SK-N-MC (cell line): Measurements from ENCODE around the gene PRPH2.

Source experiments
- EZH2 ChIP-seq: fragments of 200-600 bp; sonication (generic); IDR thresholded peaks from one replicate; pipeline ENCODE4 v1.6.1; 2017; ENCODE audit warnings: antibody characterized with exemption
- POLR2AphosphoS5 ChIP-seq: IDR thresholded peaks from 2 replicates; pipeline ENCODE4 v1.6.1; 2012; ENCODE audit warnings: mild to moderate bottlenecking, low read depth, low read length, borderline replicate concordance

DNA sequence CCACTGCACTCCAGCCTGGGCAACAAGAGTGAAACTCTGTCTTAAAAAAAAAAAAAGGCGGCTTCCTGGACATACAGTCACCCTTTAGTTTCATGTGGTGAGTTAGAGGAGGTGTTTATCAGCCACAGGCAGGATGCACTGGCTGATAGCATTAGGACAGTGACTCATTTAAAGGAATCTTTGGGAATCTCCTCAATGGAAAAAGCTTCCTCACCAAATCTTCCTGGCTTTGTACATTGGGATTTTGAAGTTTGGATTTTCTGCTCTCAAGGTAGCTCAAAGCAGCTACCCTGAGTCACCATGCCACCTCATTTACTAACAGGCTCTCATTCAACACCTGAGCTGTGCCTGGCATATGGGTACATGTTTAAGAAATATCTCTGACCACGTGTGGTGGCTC, 20.2 kb downstream of the PRPH2 start:
- no peak for TF ChIP-seq EZH2
- no peak for TF ChIP-seq POLR2AphosphoS5
